ENCODE results near the gene MIX23. TPM values are rescaled to one million over a fixed set of nuclear protein-coding genes. Genes with fewer than 3 reads are reported as not detected.

MIX23 gene
- 100 to 1,000 TPM; 154 to 168 TPM for total RNA-seq

DNA sequence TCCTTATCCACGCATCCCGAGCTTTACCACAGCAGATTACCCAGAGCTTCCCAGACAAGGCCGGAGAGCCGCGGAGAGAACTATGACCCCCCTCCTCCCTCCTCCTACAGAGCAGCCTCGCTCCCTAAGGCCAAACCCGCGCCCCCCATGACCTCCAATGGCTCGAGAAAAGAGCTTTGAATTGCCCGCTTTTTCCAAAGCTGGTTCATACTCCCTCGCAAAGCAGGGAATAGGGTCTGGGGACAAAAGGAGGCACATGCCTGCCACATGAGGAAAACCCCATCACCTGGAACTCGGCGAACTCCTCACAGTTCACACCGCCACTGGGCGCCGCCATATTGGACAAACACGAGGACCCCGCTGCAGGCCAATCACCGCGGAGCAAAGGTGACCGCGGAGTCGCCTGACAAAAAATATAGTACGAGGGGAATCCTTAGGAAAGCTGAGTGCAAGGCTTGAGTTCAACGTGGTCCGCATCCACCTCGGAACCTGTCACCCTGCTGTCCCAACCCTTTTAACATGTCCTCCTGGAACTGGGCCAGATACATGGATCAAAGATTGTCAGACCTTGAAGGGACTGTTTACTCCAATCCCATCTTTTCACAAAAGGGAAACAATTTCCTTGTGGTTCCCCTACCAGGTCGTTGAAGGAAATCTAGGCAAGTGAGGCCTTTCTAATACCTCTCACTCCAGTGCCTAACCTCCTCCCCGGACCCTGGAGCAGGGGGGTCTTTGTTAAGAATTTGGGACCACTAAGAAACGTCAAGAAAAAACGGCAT lies at the start of gene MIX23:
MIX23 (minus strand) TSS at position 344 of the 779 bp plus-strand sequence; CDS start at position 337, 7 bp downstream.
- POLR2A ChIA-PET, result interaction anchor here (0.7 to 3.1 kb wide), 9 partner anchors 11 to 683 kb away, joined by 3 to 19 read pairs (median 4); partner anchors contain the start of gene WDR5B

DNA sequence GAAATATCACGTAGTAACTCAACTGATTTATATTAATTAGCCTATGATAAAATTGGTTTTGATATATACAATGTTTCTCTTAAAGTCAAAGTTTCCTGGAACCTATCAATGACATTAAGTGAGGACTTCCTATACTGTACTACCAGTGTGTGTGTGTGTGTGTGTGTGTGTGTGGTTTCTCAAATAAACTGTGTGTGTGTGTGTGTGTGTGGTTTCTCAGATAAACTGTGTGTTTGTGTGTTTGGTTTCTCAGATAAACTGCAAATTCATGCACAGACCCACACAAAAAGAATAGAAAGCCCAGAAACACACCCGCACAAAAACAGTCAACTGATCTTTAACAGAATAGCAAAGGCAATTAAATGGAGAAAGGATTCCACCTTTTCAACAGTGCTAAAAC lies 47.3 kb upstream of the MIX23 start:
- Mint-ChIP-seq H3K4me1 (ENCODE audit: low read depth) (peaks cover 17% of the 10 kb centered on the region), H3K36me3 (ENCODE audit: low read depth) (peaks cover 81% of the 10 kb centered on the region), H3K27me3 (no peaks in the 10 kb centered on the region), H3K4me3 (no peak overlapping the region), H3K9me3 (peaks cover 5% of the 10 kb centered on the region), H3K27ac (no peak overlapping the region)
- ChIA-PET CTCF (no interaction called here), POLR2A (no interaction called here)
- ATAC-seq (no peak), DNase-seq (no peak)
- TF ChIP-seq, protein P1, sequence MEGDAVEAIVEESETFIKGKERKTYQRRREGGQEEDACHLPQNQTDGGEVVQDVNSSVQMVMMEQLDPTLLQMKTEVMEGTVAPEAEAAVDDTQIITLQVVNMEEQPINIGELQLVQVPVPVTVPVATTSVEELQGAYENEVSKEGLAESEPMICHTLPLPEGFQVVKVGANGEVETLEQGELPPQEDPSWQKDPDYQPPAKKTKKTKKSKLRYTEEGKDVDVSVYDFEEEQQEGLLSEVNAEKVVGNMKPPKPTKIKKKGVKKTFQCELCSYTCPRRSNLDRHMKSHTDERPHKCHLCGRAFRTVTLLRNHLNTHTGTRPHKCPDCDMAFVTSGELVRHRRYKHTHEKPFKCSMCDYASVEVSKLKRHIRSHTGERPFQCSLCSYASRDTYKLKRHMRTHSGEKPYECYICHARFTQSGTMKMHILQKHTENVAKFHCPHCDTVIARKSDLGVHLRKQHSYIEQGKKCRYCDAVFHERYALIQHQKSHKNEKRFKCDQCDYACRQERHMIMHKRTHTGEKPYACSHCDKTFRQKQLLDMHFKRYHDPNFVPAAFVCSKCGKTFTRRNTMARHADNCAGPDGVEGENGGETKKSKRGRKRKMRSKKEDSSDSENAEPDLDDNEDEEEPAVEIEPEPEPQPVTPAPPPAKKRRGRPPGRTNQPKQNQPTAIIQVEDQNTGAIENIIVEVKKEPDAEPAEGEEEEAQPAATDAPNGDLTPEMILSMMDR (IDR thresholded peaks at IDR 0.05), result no peak
- intact Hi-C loops (cut with micrococcal nuclease), result no loop called here

More for the DNA sequence above, at the start of gene MIX23:
- Mint-ChIP-seq H3K27me3 (no peaks in the 10 kb centered on the region), H3K27ac (peak within 1 kb of the TSS; percentile 96), H3K9me3 (no peaks in the 10 kb centered on the region), H3K4me3 (peak within 1 kb of the TSS; percentile 97), H3K36me3 (ENCODE audit: low read depth) (peaks cover 56% of the 10 kb centered on the region), H3K4me1 (ENCODE audit: low read depth) (peaks cover 58% of the 10 kb centered on the region)
- DNase-seq (peak; percentile 93), ATAC-seq (peak; percentile 55)
- intact Hi-C loops (cut with micrococcal nuclease), result loop anchor here (10.0 kb wide), 1 partner anchor 412 kb away; the partner anchor contains the start of genes HSPBAP1 and SLC49A4
- CTCF ChIA-PET, result interaction anchor here (0.9 to 2.9 kb wide), 8 partner anchors 10 to 298 kb away, joined by 3 to 40 read pairs (median 4); partner anchors contain the start of genes PARP14 and WDR5B
- TF ChIP-seq, protein P1 (IDR thresholded peaks at IDR 0.05), result no peak

DNA sequence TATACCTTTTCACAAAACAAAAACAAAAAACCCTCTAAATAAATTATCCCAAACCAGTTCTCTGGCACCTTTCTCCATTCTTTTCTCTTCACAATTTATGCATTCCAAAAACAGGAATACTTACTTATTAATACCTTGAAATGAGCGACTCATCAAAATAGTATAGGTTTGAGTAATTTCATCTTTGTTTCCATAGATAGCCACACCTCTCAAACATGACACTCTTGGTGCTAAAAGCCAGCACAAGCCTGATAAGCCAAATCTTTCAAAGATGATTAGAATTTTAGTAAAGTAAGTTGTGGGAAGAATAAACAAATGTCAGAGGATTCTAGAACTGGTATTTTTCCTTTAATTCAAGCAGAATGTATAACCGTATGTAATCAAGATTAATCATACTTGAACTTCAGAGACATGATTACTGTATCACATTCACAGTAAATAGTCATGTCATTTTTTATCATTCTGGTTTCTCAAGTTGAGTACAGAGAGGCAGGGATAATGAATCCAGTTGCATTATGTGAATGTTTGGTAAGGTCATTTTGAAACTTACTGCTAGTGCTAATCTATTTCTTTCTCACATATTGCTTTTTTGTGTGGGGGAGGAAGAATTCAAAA lies 44.9 kb upstream of the MIX23 start:
- no peak overlapping the region for H3K4me3 Mint-ChIP-seq
- POLR2A ChIA-PET, result no interaction called here

DNA sequence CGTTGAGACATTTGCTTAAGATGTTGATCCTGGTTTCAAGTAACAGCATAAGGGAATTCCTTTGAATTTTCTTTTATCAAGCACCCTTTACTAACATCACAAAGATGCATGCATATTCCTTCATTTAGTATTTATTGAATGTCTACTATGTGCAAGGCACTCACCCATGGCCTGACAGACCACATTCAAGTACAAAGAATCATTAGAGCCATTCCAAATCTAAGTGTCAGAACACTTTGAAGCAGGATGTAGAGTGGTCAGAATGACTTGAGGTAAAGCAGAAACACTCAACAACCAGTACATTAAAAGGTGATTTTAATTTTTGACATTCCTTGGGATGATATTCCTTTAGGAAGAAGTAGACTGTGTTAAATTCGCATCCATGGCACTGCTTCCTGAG lies 38.8 kb upstream of the MIX23 start:
- H3K4me3 Mint-ChIP-seq, result no peak overlapping the region
- H3K27me3 Mint-ChIP-seq, result no peaks in the 10 kb centered on the region
- intact Hi-C loops (cut with micrococcal nuclease), result no loop called here
- no peak for DNase-seq
- H3K4me1 Mint-ChIP-seq (ENCODE audit: low read depth), result peaks cover 16% of the 10 kb centered on the region
- peaks cover 37% of the 10 kb centered on the region for H3K36me3 Mint-ChIP-seq (ENCODE audit: low read depth)
- ATAC-seq, result no peak
- TF ChIP-seq, protein P1 (IDR thresholded peaks at IDR 0.05), result no peak
- CTCF ChIA-PET, result interaction anchor here (0.7 to 0.8 kb wide), 2 partner anchors 84 to 127 kb away, joined by 3 to 4 read pairs; no protein-coding TSS in a partner anchor
- POLR2A ChIA-PET, result no interaction called here
- no peak overlapping the region for H3K27ac Mint-ChIP-seq
- H3K9me3 Mint-ChIP-seq, result no peaks in the 10 kb centered on the region

More for the DNA sequence above, 44.9 kb upstream of the MIX23 start:
- CTCF ChIA-PET, result no interaction called here
- intact Hi-C loops (cut with micrococcal nuclease), result no loop called here
- H3K27me3 Mint-ChIP-seq, result no peaks in the 10 kb centered on the region
- ATAC-seq (peak; percentile 85), DNase-seq (no peak)
- H3K4me1 Mint-ChIP-seq (ENCODE audit: low read depth), result peaks cover 21% of the 10 kb centered on the region
- TF ChIP-seq, protein P1 (IDR thresholded peaks at IDR 0.05), result no peak
- H3K36me3 Mint-ChIP-seq (ENCODE audit: low read depth), result peaks cover 68% of the 10 kb centered on the region
- peak overlapping the region; percentile 82 for H3K27ac Mint-ChIP-seq
- peaks cover 5% of the 10 kb centered on the region for H3K9me3 Mint-ChIP-seq
